TTC549 (cell line): ENCODE data around the gene EGFL8.
"Not testable (repeated sequence)": the region's sequence is repeated elsewhere in the genome, so short reads cannot be mapped to it uniquely, and the experiment has no call there.

ENCODE experiments used
- FAIRE-seq: peaks from 2 replicates; lab custom pipeline; 2012; peaks lifted over from hg19 to GRCh38; lab: Jason Lieb, UNC

EGFL8 gene

GRCh38 chr6:32184084-32184640 lies 19.8 kb downstream of the EGFL8 start, which contains the start of gene AGER:
AGER (minus strand) TSS chr6:32184253; CDS start chr6:32184222, 31 bp downstream.
- FAIRE-seq: no peak

GRCh38 chr6:32185681-32186131 lies 21.3 kb downstream of the EGFL8 start:
- FAIRE-seq: peak; percentile 42

DNA sequence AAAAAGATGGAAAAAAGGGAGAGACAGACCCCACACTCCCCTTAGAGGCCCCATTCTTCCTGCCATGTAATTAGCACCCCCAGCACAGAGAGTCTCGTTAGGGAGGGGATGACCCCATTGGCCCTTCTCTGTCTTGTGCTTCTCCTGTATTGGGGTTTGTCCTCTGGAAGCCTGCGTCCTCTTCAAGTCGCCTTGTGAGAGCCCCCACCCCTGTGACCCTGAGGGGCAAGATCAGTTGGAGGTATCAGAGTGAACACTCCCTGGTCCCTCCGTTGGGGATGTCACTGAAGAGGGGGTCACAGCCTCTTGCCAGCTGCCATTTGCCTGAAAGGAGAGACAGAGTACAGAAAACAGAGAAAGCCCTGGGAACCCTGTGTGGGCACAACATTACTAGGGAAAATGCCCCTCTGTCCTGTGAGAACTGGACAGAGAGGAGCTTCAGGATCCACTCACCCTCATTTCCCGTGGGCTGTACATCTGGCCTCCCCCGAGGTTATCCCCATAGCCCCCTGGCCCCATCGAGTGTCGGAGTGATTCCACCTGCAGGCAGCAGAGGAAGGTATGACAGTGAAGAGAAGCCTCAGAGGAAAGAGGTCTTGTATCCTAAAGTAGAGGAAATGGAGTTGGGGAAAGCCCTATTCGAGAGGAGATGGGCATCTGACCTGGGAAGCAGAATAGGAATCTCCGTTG lies 21.9 kb downstream of the EGFL8 start:
- FAIRE-seq: not testable (repeated sequence)

DNA sequence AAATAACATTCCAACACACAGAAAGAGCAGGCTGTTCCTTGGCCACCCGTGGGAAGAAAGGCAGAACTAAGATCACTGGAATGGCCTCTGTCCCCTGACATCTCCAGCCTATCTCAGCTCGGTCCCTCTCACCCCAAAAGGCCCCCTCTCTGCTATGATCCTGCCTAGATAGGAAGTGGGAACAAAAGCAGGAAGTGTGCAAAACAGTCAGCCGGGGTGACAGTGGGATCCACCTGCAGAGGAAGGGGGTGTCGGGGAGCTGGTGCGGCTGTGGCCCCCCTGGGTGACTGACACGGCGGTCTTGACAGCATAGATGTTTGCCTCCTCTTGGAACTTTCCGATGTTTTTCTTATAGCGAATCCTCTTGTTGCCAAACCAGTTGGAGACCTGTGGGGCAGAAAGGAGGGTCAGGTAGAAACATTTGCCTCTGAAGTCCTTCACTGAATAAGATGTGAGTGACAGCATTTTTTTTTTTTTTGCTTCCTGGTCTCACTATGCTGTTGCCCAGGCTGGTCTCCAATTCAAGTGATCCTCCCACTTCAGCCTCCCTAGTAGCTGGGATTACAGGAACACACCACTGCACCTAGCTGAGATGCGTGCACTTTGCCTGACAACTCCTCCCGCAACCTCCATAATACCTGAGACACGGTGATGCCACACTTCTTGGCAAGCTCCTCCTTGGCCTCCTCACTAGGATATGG lies 22.8 kb downstream of the EGFL8 start:
- no peak for FAIRE-seq

GRCh38 chr6:32187725-32188380 lies 23.5 kb downstream of the EGFL8 start:
- not testable (repeated sequence) for FAIRE-seq

GRCh38 chr6:32188381-32189068 lies 24.1 kb downstream of the EGFL8 start:
- FAIRE-seq: no peak

GRCh38 chr6:32189069-32189741 lies 24.8 kb downstream of the EGFL8 start:
- FAIRE-seq: no peak

GRCh38 chr6:32189742-32190053 lies 25.3 kb downstream of the EGFL8 start:
- no peak for FAIRE-seq

GRCh38 chr6:32190054-32190851 lies 25.9 kb downstream of the EGFL8 start, which contains the start of gene PBX2:
PBX2 (minus strand) TSS chr6:32190202; CDS start chr6:32189915, 287 bp downstream.
- FAIRE-seq: no peak

DNA sequence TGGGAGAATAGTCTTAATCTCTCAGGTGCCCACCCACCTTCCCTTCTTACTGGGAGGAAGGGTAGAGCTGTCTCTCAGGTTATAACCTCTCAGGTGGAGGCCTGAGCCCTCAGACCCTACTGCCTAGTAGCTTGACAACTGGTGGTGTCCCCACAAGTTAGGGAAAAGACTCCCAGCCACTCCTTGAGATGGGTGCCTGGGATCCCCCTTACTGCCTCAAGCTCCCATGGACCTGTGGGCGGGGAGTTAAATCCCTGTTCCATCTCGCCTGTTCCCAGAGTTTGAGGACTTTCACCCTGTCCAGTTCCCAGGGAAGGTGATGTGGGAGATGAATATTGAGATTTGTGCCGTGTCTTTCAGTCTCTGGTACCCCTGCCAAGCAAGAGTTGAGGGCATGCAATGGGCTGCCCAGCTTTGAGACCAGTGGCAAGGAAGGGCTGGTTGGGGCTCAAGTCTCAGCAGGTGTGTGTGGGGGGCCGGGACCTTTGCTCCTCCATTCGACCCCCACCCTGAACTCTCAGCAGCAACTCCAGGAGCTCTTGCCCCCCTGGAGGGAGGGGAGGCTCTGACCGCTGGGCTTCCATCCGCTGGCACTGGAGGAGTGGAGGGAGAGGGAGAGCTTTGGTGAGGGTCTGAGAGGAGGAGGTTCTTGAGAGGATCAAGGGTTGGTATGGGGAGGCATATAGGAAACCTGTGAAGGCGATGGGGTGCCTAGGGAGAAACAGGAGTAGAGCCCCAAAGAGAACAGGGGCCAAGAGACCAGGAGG lies 26.7 kb downstream of the EGFL8 start:
- FAIRE-seq: no peak

- FAIRE-seq: no peak
Observed at GRCh38 chr6:32191696-32192607, 27.6 kb downstream of the EGFL8 start.

GRCh38 chr6:32192608-32193039 lies 28.2 kb downstream of the EGFL8 start, which contains the start of gene GPSM3:
GPSM3 (minus strand) TSS chr6:32192643; CDS start chr6:32192513, 130 bp downstream.
- FAIRE-seq: no peak

DNA sequence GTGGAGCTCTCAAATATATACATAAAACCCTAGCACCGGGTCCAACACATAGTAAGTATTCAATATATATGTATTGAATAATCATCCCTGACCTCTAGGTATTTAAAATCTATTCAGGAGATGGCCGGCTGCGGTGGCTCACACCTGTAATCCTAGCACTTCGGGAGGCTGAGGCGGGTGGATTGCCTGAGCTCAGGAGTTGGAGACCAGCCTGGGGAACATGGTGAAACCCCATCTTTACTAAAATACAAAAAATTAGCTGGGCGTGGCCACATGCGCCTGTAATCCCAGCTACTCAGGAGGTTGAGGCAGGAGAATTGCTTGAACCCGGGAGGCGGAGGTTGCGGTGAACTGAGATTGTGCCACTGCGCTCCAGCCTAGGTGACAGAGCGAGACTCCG lies 28.7 kb downstream of the EGFL8 start:
- FAIRE-seq: not testable (repeated sequence)

DNA sequence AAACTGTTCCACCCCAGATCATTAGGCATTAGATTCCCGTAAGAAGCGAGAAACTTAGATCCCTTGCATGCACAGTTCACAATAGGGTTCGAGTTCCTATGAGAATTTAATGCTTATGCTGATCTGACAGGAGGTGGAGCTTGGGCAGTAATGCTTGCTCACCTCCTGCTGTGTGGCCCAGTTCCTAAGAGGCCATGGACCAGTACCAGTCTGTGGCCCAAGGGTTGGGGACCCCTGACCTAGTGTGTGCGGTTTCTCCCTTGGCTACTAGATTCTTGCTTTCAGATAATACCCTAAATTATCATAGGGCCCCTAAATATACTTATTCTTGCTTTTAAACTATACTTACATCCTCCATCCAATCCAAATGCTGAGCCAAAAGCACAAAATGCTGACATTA lies 30.0 kb downstream of the EGFL8 start:
- no peak for FAIRE-seq

DNA sequence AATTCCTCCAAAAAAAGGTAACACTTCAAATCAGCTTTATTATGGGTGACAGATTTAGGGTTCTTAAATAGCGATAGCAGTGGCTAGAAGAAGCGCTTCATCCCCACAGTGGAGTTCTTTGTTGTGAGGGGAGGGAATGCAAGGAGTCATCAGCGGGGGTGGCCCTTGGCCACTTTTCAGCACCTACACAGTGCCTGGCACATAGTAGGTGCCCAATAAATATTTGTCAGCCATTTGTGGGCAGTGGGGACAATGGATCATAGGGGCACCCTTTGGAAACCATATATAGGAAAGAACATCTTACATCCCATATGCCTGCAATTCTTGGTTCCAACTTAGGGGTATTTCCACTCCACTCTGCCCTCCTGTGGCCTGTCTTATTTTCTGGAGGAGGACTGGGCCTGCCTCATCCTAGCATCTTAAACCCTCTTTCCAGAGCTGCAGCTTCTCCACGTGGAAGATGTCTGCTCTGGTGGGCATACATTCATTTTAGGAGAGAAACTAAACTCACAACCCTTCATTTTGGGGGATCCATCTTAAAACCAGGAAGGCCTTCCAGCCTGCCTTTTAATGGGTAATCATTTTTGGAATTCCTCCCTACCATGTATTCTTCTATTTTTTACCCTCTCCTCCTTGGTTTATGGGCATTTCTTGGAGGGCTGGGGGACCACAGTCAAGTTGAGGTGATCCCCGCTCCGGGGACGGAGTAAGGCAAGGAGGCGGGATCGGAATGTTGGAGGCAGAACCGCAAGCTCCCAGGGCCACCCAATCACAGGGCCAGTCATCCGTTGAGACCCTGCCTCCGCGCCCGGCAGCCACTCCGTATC lies 30.6 kb downstream of the EGFL8 start:
- peak; percentile 92 for FAIRE-seq

- FAIRE-seq: no peak
Observed at GRCh38 chr6:32195652-32195901, 31.2 kb downstream of the EGFL8 start.

DNA sequence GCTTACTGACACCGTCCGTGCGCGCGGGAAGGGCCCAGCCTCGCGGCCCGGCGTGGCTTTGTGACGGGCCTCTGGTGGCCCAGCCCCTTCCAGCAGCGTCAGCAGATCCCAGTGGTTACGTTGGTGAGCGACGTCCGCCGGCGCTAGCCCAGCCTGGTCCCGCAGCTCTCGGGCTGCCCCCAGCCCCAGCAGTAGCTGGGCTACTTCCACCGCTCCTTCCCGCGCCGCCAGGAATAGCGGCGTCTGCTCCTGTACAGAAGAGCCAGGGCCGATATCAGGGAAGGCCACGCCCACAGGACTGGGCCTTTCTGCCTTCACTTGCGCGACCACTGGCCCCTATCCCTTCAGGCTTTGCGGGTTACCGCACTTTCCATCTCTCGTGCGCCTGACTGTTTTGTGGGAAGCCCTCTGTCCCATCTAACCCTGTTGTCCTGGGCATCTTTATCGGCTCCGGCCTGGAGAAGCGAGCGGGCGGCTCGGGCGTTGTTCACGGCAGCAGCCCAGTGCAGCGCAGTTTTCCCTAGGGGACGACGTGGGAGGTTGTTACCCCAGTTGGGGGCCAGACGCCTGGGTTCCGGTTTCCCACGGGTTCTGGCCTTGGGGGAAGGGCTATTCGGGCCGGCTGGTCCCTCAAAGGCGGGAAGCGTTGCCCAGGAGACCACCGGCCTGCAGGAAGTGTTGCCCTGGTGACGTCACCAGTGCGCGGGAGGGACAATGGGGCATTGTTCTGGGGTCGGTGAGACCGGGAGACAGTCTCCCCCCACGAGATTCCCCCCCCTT lies 31.7 kb downstream of the EGFL8 start:
- no peak for FAIRE-seq
